ENCODE data around the gene ZFP92.

Gene ZFP92

DNA sequence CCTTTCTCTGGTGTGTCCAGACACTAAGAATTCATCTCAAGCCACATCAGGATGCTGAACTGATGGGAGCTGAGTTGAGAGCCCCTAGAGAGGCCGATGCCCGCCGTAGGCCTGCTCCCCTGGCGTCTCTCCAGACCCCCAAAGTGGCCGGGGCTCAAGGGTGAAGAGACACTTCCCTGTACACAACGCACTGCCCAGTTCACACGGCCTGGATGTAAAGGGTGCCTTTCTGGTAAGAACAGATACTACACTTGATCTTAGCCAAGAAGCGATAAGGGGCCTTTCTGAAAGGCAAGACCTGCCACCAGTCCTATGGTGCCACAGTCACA is 39.6 kb downstream of the ZFP92 start:
- H3K27me3 ChIP-seq (ENCODE audit: insufficient read depth, low read length, poor library complexity, severe bottlenecking) = no peaks in the 10 kb centered on the region

DNA sequence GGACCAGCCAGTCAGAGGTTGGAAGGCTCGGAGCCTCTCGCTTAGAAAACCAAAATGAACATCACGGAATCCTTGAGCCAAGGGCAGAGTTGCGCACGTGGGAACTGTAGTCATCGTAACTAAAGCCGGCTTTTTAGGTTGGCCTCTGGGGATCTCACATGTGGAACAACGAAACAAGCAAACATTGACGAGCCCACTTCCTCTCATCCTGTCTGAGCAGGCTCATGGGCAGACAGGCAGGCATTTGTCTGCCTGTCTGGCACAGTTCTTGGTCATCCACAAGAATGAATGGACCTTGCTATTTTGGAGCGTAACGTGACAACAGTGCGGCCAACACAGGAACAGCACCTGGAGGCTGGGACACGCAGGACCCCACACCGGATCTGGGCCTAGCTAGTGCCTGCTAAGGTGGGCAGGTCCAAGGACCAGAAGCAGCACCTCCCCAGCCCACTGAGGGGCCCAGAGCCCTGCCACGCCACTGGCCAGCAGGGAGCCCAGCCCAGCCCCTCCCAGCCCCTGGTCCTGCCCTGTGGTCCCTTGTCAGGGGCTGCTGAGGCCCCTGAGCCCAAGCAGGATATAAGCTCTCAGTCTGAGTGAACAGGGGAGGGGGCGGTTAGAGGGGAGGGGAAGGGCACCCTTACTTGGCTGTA is 43.8 kb downstream of the ZFP92 start:
- Histone ChIP-seq H3K4me3 (ENCODE audit: low read length, poor library complexity, severe bottlenecking) (no peak overlapping the region), H3K4me2 (ENCODE audit: low read depth, low read length, poor library complexity, severe bottlenecking) (no peak overlapping the region), H3K4me1 (ENCODE audit: insufficient read depth, low read length, poor library complexity, severe bottlenecking) (no peaks in the 10 kb centered on the region), H2AFZ (ENCODE audit: low read length) (no peak overlapping the region), H4K20me1 (ENCODE audit: insufficient read depth, low read length, poor library complexity, severe bottlenecking) (no peaks in the 10 kb centered on the region), H3F3A (ENCODE audit: low read depth) (no peaks in the 10 kb centered on the region), H3K9me2 (replicated peaks; ENCODE audit: low read depth, low read length) (no peaks in the 10 kb centered on the region), H3K79me2 (ENCODE audit: insufficient read depth, low read length) (no peaks in the 10 kb centered on the region), H3K36me3 (ENCODE audit: insufficient read depth, low read length) (no peaks in the 10 kb centered on the region; the same call in 1 of the 2 replicates), H3K27me3 (ENCODE audit: insufficient read depth, low read length, poor library complexity, severe bottlenecking) (no peaks in the 10 kb centered on the region), H3K9ac (ENCODE audit: low read depth, low read length, poor library complexity, severe bottlenecking) (no peak overlapping the region), H3K9me3 (ENCODE audit: insufficient read depth, low read depth, low read length) (no peaks in the 10 kb centered on the region)
- TF ChIP-seq, protein P1, sequence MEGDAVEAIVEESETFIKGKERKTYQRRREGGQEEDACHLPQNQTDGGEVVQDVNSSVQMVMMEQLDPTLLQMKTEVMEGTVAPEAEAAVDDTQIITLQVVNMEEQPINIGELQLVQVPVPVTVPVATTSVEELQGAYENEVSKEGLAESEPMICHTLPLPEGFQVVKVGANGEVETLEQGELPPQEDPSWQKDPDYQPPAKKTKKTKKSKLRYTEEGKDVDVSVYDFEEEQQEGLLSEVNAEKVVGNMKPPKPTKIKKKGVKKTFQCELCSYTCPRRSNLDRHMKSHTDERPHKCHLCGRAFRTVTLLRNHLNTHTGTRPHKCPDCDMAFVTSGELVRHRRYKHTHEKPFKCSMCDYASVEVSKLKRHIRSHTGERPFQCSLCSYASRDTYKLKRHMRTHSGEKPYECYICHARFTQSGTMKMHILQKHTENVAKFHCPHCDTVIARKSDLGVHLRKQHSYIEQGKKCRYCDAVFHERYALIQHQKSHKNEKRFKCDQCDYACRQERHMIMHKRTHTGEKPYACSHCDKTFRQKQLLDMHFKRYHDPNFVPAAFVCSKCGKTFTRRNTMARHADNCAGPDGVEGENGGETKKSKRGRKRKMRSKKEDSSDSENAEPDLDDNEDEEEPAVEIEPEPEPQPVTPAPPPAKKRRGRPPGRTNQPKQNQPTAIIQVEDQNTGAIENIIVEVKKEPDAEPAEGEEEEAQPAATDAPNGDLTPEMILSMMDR (conservative IDR thresholded peaks at IDR 0.05; ENCODE audit: low read length) = no peak
- no peak for TF ChIP-seq EZH2phosphoT487 (IDR thresholded peaks at IDR 0.05; ENCODE audit: borderline replicate concordance)

More for the DNA sequence above, 39.6 kb downstream of the ZFP92 start:
- H3F3A ChIP-seq (ENCODE audit: low read depth) = no peaks in the 10 kb centered on the region
- no peaks in the 10 kb centered on the region for H3K4me1 ChIP-seq (ENCODE audit: insufficient read depth, low read length, poor library complexity, severe bottlenecking)
- TF ChIP-seq, protein P1 (conservative IDR thresholded peaks at IDR 0.05; ENCODE audit: low read length) = no peak
- no peak for TF ChIP-seq EZH2phosphoT487 (IDR thresholded peaks at IDR 0.05; ENCODE audit: borderline replicate concordance)
- H3K4me3 ChIP-seq (ENCODE audit: low read length, poor library complexity, severe bottlenecking) = no peak overlapping the region
- no peak overlapping the region for H3K4me2 ChIP-seq (ENCODE audit: low read depth, low read length, poor library complexity, severe bottlenecking)
- H4K20me1 ChIP-seq (ENCODE audit: insufficient read depth, low read length, poor library complexity, severe bottlenecking) = no peaks in the 10 kb centered on the region
- H3K9ac ChIP-seq (ENCODE audit: low read depth, low read length, poor library complexity, severe bottlenecking) = no peak overlapping the region
- no peaks in the 10 kb centered on the region for H3K9me3 ChIP-seq (ENCODE audit: insufficient read depth, low read depth, low read length)
- H3K36me3 ChIP-seq (ENCODE audit: insufficient read depth, low read length) = no peaks in the 10 kb centered on the region; the same call in 1 of the 2 replicates
- H3K9me2 ChIP-seq (replicated peaks; ENCODE audit: low read depth, low read length) = no peaks in the 10 kb centered on the region
- no peaks in the 10 kb centered on the region for H3K79me2 ChIP-seq (ENCODE audit: insufficient read depth, low read length)
- H2AFZ ChIP-seq (ENCODE audit: low read length) = no peak overlapping the region

DNA sequence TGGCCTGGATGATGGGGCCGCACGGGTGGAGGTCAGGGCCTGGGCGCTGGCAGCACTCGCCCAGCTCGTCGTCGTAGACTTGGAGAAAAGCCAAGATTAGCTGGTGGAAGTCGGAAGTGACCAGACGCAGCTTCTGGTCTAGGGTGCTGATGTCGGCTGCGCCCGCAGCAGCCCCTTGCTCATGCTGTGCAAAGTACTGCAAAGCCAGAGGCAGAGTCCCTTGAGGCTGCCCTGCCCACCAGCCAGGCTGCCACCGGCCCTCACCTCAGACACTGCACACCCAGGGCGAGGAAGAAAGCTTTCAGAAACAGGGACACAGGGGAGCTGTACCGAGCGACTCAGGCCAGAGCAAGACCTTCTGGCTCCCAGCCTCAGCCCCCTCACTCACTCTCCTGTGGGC is 44.3 kb downstream of the ZFP92 start:
- H4K20me1 ChIP-seq (ENCODE audit: insufficient read depth, low read length, poor library complexity, severe bottlenecking) = no peaks in the 10 kb centered on the region

More for the DNA sequence above, 44.3 kb downstream of the ZFP92 start:
- H3K9me2 ChIP-seq (replicated peaks; ENCODE audit: low read depth, low read length) = no peaks in the 10 kb centered on the region
- H2AFZ ChIP-seq (ENCODE audit: low read length) = no peak overlapping the region
- no peaks in the 10 kb centered on the region for H3K79me2 ChIP-seq (ENCODE audit: insufficient read depth, low read length)
- H3K4me1 ChIP-seq (ENCODE audit: insufficient read depth, low read length, poor library complexity, severe bottlenecking) = no peaks in the 10 kb centered on the region
- no peaks in the 10 kb centered on the region; the same call in 1 of the 2 replicates for H3K36me3 ChIP-seq (ENCODE audit: insufficient read depth, low read length)
- no peaks in the 10 kb centered on the region for H3K27me3 ChIP-seq (ENCODE audit: insufficient read depth, low read length, poor library complexity, severe bottlenecking)
- no peak overlapping the region for H3K4me2 ChIP-seq (ENCODE audit: low read depth, low read length, poor library complexity, severe bottlenecking)
- no peaks in the 10 kb centered on the region for H3K9me3 ChIP-seq (ENCODE audit: insufficient read depth, low read depth, low read length)
- H3K4me3 ChIP-seq (ENCODE audit: low read length, poor library complexity, severe bottlenecking) = no peak overlapping the region
- no peak overlapping the region for H3K9ac ChIP-seq (ENCODE audit: low read depth, low read length, poor library complexity, severe bottlenecking)
- no peaks in the 10 kb centered on the region for H3F3A ChIP-seq (ENCODE audit: low read depth)
- TF ChIP-seq EZH2phosphoT487 (IDR thresholded peaks at IDR 0.05; ENCODE audit: borderline replicate concordance) = no peak
- TF ChIP-seq, protein P1 (conservative IDR thresholded peaks at IDR 0.05; ENCODE audit: low read length) = no peak

Measured in Loucy (cell line).